ENCODE data around the gene NEGR1.

NEGR1 gene

DNA sequence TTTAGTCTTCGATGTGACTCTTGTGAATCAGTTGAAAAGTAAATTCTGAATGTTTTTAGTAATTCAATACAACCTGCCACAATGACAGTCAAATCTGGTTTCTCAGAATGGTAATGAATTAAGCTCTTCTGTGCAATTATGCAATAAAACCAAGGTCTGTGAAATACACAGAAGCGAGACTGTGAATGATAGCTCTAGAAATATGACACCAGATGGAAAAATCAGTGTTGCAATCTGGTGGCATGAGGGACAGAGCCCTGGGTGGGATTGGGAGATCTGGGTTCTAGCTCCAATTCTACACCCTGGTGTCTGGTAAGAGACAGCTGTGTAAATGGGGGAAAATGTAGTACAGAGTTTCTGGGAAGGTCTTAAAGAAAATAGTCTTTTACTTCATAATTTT, 615.1 kb downstream of the NEGR1 start:
- DNase-seq: no peak

DNA sequence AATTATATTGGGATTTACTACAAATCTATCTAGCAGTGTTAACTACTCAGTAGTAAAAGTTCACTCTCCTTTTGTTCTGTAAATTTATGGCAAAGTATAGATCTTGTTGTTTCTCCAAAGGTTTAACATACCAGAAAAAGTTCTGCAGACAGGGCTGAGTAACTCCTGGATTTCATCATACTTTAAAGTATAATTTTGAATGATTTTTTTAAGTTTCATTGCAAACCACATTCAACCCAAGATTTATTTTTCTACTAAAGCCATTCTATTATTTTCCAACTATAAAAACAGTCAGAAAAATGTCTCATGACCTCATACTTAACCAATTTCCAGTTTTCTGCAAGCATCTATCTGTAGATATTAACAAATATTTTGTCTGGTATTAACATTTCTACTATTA, 615.7 kb downstream of the NEGR1 start:
- DNase-seq: no peak

DNA sequence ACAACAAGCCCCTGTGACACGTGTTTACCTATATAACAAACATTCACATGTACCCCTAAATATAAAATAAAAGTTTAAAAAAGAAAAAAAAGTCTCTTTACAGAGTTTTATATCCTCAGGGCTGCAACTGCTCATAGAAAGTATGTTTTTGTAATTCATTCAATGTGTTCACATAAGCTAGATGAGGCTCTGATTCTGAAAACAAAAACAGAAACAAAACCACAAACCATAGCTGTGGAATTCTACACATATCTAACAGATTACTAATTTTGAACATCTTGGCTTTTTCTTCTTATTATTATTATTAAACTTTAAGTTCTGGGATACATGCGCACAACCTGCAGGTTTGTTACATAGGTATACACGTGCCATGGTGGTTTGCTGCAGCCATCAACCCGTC, 621.9 kb downstream of the NEGR1 start:
- no peak for DNase-seq

DNA sequence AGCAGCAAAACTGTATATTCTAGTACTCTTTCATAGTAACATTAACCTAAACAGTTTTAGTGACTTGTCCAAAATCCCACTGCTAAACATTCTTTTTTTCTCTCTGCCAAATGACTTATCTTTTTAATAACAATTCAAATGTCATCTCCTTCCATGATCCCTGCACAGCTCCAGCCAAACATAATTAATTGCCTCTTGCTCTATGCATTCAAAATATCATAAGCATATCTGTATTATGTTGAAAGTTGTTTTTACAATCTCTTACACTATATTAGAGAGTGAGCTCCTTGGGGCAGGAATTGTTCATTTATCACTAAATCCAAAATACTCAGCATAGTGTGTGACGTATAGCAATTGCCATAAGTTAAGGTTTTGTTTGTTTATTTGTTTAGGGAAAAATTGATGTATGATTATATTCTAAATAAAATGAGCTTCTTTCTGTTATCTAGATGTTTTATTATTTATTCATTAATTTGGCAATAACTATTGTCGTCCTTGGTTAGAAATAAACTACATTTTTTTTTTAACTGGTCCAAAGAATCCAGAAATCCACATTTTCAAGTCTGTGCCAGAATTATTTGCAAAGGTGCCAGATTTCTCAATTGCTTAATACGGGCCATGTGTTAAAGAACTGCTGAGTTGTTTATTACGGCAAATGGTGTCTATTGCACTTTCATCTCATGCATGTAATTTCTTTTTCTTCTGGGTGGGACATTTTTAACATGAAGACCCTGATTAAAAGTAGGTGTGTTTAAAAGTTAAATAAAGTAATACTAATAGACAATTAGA, 624.3 kb downstream of the NEGR1 start:
- DNase-seq: no peak

DNA sequence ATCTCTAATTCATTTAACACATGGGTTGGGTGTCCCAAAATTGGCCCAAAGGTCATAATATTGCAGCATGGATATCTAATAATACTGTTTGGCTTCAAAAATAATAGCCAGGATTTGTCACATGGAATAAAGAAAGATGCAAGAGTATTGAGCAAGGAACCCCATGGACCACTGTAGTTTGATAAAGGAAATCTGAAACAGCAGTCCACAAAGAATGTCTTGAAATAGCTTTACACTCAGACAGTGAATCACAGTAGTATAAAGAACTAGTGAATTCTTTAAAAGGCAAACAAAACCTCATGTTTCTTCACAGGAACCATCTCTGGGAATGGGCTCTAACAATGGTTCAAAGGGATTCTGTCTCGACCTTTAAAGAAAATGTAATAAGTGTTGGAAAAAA, 625.4 kb downstream of the NEGR1 start:
- no peak for DNase-seq

DNA sequence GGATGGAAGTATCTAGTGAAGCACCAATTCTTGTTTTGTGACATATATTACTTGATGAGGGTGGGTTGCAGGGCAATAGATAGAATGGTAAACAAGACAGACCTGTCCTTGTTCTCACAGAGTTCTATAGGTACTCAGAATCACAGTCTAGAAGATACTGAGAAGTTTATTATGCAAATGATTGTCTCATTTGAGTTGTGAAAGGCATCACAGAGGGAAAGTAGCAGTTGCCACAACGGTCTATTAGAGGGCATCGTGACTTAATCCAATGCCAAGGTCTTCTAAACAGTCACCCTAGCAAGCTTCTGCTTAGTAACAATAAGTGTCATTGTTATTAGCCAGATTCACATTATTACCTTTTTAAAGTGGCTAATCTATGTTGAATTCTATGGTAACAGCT, 626.7 kb downstream of the NEGR1 start:
- DNase-seq: no peak

DNA sequence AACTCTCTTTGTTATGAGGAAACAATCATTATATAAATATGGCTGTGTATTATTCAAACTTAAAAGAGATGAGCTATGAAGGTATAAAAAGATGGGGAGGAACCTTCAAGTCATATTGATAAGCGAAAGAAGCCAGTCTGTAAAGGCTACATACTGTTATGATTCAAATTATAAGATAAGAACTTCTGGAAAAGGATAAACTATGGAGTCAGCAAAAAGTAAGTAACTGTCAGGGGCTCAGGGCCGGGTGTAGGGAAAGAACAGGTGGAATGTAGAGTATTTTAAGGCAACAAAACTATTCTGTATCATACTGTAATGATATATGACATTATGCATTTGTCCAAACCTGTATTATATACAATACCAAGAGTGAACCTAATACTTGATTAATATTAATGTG, 628.4 kb downstream of the NEGR1 start:
- no peak for DNase-seq

DNA sequence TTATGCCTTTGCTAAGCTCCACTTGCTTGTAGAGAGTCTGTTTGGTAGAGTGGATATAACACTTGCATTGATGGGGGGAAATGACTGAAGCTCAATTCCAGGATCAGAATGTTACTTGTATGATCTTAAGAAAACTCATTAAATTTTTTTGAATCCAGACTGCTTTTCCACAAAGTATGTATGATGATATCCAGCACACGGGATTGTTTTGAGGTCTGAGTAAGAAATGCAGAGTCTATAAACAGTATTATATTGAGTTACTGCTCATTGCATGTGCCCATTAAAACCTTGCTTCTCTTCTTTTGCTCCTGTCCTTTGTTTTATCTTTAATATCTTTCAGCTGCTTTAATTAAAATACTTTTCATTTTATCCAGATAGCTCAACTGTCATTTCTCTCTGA, 631.1 kb downstream of the NEGR1 start:
- no peak for DNase-seq

DNA sequence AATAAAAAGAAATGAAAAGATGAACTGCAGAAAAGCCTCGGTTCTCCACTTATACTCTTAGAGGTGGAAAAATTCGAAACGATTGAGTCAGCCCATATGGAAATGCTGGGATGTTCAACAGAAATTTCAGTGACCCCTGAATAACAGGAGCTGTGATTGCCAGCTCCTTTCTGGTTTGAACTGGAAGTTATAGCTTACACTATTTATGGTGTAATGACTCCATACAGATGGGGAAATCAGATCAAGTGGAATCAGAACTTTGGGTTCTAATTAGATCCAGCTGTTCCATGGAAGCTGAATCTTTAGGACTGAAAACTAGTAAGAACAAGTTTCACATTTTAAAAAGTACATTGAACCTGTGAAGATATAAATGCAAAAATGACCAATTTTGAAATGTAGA, 632.2 kb downstream of the NEGR1 start:
- no peak for DNase-seq

DNA sequence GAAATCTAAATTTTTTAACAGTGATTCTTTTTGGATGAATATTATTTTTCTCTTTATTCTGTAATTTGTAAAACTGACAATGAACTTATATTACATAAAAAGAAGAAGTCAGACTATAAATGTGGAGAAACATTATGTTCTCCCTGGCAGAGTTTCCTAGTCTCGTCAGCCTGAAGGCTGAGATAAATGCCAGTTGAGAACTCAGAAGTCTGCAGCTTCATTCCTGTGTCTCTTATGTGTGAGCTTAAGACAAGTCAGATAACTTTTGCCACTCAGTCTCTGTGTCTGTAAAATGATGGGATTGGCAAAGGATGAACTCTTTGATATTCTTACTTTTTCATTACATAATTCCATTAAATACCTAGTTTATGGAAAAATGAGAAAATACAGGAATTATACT, 632.7 kb downstream of the NEGR1 start:
- no peak for DNase-seq

DNA sequence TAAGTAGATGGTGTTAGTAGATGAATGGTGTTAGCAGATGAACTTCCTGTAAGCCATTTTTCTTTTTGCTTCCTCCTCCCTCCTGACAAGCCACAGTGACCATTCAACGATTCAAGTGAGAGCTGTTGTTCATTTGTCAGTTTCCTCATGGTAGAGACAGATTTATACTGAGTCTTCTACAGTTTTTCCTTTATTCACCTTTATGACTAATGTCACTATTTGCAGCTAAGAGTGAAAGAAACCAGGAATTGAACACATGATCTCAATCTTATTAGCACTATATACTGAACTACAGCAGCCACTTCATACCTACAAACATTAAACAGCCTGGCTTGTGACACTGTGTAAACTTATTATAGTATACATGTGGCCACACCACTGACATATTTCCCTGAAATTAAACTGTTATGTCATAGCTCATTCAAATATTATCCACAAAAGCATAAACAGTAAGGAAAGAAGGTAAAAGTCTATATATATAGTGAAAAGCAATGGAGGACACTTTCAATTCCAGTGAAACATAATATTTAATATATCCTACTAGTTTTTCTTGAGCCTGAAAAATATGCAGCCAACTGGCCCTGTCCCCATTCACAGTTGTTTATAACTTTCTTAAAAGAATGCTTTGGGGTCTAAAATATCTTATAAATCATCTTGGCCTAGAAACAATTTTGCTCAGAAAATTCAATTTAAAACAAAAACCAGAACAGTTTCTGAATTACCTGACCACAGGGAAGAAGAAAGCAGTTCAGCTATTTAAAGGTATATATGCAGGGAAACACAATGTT, 634.6 kb downstream of the NEGR1 start:
- no peak for DNase-seq

DNA sequence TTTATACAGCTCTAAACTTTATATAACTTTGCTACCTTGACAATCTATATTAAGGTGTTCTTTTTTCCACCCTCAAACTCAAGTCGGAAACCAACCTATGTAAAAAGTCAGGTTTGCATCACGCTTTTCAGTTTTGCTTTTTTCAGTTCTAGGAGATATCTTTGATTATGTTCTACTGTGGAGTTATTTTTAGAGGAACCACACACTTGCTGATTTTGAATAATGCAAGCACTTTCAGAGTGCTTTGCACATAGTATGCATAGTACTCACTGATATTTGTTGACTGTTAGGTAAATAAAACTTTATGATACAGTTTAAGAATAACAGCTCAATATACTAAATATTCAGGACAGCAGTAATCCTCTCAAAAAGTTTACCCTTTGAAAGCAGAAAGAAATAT, 637.3 kb downstream of the NEGR1 start:
- DNase-seq: no peak

DNA sequence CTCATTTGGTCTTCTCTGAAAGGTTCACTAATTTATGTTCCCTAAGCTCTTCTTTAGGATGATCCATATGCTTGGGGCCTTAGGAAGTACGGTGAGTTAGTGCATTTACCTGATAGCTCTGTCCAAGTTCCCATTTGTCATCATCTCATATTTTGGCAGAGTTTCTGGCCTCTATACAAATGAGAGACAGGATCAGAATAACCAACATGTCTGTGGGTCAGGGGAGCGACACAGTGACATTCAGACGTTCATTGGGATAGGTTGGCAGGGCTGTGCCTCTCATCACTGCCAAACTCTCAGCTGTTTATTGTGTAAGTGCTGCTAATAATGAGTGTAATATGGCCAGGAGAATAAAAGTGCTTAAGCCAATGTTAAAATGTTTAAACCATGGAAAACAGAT, 640.4 kb downstream of the NEGR1 start:
- no peak for DNase-seq

DNA sequence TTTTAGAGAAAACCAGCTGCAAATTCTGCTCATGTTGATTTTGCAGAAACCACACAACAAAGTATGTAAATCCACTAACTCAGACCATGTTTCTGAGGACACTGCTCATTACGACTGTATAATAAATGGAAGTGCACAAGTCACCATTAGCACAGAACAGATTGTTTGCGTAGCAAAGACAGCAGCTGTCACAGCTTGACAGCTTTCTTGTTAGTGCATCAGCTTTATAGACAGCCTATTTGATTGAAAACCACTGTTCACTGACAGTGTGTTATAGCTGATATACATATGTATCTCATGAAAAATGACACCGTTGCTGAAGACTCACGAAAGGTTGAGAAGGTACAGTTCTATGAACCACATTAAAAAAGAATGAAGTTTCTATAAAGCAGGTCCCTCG, 641.3 kb downstream of the NEGR1 start:
- no peak for DNase-seq

DNA sequence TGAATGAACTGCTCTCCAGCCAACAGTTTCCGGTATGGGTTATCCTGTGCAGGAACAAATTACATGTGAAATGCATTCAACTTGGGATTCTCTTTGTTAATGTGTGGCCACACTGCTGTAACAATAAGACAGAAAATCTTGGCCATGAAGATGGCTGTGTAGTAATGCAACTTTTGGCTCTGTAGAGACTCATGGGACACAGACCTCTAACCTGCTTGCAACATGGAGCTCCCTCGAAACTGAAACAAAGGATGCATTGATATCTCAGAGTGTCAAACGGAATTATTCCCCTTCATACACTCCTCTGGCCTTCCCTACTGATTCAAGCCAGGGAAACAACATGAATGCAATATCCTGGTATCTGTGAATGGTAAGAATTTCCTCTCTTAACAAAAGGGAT, 642.2 kb downstream of the NEGR1 start:
- no peak for DNase-seq

DNA sequence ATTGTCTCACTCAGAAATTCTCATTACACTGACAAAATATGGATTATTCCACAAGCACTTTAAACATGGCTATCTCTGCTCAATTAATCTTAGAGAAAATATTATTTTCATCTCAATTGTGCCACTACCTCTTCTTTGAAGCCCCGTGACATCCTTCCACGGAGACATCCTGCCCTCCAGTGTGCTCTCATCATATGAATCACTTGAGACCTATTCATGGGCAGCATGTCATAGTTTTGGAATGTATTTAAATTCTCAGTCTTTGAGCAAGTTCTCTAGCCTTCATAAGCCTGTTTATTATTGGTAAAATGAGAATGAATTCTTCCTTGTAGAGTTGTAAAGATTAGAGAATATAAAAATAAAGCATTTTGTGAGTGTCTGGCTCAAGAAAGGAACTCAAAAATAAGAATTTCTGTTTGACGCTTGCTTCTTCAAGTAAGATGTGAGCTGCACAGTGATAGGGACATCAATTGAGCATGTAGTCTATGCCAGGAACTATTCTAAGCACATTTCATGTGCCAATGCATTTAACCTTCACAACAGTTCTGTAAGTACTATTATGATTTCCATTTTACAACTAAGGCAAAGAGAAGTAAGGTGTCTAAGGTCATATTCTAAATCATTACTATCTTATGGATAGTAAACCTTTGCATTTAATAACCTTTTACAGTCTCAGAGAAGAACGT, 644.1 kb downstream of the NEGR1 start:
- DNase-seq: no peak

DNA sequence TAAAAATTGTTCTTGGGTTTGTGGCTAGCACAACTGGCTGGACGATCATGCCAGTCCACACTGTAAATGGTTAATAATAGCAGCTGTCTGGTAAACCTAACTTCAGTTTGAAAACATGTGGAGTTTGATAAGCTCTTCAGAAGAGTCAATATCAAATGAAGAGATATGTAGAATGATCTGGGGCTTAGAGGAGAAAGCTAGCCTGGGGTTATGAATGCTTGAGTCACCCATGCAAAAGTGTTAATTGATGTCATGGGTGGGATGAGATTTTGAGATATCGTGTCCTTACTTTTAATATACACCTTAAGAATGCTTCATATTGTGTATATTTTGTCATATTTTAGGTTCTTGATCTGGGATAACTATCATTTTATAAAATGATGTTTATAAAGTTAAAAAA, 646.8 kb downstream of the NEGR1 start:
- no peak for DNase-seq

DNA sequence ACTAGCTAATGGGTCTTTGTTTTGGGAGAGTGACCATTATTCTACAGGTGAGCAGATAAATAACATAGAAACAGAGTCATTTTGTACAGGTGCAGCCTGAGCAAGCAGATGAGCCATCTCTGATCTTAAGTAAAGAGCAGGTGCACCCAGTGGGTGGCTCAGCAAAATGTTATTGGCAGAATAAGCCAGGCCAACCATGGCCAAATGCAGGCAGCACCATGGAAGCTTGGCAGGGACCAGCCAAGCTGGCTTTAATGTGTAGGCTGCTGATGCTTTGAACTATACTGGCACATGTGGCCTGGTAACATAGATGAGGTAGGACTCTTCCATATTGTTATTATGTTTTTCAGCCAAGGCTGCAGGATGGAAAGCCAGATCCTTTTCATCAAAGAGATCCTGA, 648.2 kb downstream of the NEGR1 start:
- no peak for DNase-seq

DNA sequence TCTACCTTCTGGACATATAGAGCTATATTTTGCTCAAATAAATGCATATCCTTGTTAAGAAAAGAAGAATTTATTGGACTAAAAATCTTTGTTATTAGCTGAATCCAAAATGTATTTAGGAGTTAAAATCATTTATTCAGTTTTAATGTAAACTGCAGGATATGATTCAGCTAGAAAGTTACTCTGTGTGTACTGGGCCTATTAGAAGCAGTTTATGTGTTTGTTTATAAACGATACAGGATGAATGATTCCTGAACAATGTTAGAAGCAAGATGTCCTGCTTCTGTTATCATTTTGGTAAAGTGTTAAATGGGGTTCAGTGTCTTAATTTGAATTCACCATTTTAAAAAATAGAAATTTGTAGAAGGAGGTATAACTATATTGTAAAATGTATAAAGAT, 652.3 kb downstream of the NEGR1 start:
- DNase-seq: no peak

DNA sequence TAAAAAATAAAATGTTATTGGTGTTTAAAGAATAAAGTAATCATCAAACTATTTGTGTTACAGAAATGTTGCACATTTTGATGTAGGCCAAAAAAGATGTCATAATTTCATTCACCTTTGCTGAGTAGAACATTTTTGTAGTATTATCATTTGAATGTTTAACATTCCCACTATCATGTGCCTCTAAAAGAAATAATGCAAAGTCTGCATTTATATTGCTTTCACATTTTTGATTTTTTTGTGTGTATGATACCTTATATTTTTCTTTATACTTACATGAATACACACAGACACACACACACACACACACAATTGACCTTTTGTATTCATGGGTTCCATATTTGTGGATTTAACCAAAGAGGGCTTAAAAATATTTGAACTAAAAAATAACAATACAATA, 657.3 kb downstream of the NEGR1 start:
- DNase-seq: no peak

DNA sequence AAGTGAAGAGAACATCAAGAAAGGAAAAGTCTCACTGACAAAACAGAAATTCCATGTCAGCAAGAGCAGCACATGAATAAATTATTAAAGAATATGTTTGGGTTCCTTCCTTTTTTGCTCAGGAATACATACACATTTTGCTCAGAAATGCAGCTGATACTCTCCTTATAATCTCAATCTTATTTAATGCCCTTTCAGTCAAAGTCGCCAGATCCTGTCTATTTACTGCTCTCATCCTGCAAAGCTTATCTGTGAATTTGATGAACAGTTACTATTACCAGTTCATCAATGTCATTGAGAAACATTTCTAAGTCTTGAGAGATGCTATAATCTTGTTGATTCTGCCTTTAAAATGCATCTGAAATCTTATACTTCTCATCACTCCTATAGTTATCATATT, 658.5 kb downstream of the NEGR1 start:
- no peak for DNase-seq

DNA sequence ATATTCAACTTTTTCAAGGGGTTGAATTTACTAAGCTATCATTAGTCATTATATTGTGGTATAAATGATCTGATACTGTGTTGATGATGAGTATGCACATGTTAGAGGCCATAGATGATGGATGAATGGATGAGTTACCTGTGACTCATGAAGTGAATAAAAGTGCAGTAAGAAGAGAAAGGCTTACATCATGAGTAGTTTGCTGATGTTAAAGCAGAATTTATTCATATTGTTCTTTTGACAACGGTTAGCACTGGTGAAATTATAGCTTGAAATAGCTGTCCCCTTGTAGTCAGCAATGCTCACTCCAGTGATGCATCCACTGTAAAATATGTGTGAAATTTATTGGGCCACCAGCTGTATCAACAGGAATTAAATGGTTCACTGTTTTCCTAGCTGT, 660.6 kb downstream of the NEGR1 start:
- no peak for DNase-seq

DNA sequence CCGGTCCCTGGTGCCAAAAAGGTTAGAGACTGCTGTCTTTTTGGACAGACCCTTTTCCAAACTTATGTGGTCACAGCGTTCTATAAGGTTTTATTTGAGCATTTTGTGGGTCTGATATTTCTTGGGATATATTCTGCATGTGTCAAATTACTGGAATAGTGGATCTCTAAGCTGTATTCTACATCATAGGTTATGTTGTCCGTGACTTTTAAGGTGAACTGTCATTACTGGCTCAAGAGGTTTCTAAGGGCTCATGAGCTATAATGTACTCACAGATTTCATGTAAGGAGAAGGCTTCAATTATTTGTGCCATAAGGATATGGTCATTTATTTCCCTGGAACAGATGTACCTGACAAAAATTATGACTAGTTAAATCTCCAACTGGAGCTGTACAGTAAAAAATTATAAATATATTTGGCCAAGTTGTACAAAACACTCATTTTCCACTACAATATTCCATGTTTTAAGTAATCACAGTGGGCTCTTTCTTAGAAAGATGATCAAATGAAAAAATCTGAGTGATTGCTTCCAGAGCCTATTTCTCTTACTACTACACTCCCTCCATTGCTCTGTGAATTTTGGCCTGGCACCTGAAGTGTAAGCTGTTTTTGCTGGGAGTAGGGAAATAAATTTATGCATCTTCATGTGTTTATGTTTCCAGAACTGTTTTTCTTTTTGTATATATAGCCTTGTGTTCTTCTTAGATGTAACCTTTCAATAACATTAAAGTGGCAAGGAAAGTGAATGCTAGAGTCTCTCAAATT, 663.4 kb downstream of the NEGR1 start:
- DNase-seq: no peak

All from activated T-cell treated with anti-CD3 and anti-CD28 coated beads, Interleukin-2, amount 50 U/mL, for 48 hours (primary cell).